ENCODE measurements around the gene DDHD1. TPM values are rescaled to one million over a fixed set of nuclear protein-coding genes. Genes with fewer than 3 reads are reported as not detected.

DDHD1 gene
- total RNA-seq, 3 donors from 2014 or later (not counting 1 experiment from before 2014, with no cell fraction given), result 76.6 to 82.3 (median 80.9) TPM

Other genes with a start within 250 kb of the DDHD1 start
- gene FERMT2, start 202.3 kb downstream of the DDHD1 start, total RNA-seq, result 1 to 10 TPM in 1 of 3 donors, under 1 TPM in 2; 0.58 to 1.7 (median 0.92) TPM

Measured in natural killer cell (primary cell).